Natural killer cell (primary cell): ENCODE data around the gene SPDYE5. TPM values are rescaled to one million over a fixed set of nuclear protein-coding genes. Genes with fewer than 3 reads are reported as not detected.
"Not testable (repeated sequence)": the region's sequence is repeated elsewhere in the genome, so short reads cannot be mapped to it uniquely, and the experiment has no call there.

Experiments
- ATAC-seq, 3 donors: fragments of 150-1000 bp in 2 of 3; fragments of 200-7000 bp in 1 of 3; cut with Tn5 transposase; 1 replicate in 1 of 3; 2 replicates in 2 of 3; pipeline ENCODE4 v1.10.0; 2021; ENCODE audit warnings: mild to moderate bottlenecking in 2 of 3, moderate library complexity in 2 of 3
- DNase-seq, 2 donors: peaks; one replicate each; pipeline versions ENCODE4 v3.0.0 to v3.0.0-alpha.2; 2013 to 2021; ENCODE audit warnings: mixed read lengths in 1 of 2
- H3K27ac ChIP-seq: one replicate; pipeline ENCODE4 v1.5.1; 2013; ENCODE audit warnings: mild to moderate bottlenecking, low read length
- H3K27me3 ChIP-seq: one replicate; pipeline ENCODE4 v1.6.1; 2013; ENCODE audit warnings: low read length; ENCODE audit not compliant: control insufficient read depth, insufficient read depth
- H3K36me3 ChIP-seq: one replicate; pipeline ENCODE4 v1.6.1; 2013; ENCODE audit warnings: low read length; ENCODE audit not compliant: control insufficient read depth, insufficient read depth
- H3K4me1 ChIP-seq: one replicate; pipeline ENCODE4 v1.6.1; 2013; ENCODE audit warnings: low read length; ENCODE audit not compliant: control insufficient read depth, insufficient read depth
- H3K4me3 ChIP-seq: one replicate; pipeline ENCODE4 v1.5.1; 2013; ENCODE audit warnings: low read length
- H3K9me3 ChIP-seq: one replicate; pipeline ENCODE4 v1.6.1; 2013; ENCODE audit warnings: low read length; ENCODE audit not compliant: control insufficient read depth, insufficient read depth
- H3K27ac Mint-ChIP-seq, 2 donors: one replicate each; pipeline ENCODE4 v1.8.0; 2022; ENCODE audit warnings: mild to moderate bottlenecking in 2 of 2, mixed read lengths in 2 of 2, moderate library complexity in 1 of 2
- H3K27me3 Mint-ChIP-seq, 2 donors: one replicate each; pipeline ENCODE4 v1.8.0; 2022; ENCODE audit warnings: low read depth in 2 of 2, mixed read lengths in 2 of 2
- H3K36me3 Mint-ChIP-seq: one replicate; pipeline ENCODE4 v1.8.0; 2022; ENCODE audit warnings: mixed read lengths
- H3K4me1 Mint-ChIP-seq, 2 donors: one replicate each; pipeline ENCODE4 v1.8.0; 2022; ENCODE audit warnings: mixed read lengths in 2 of 2
- H3K4me3 Mint-ChIP-seq: one replicate; pipeline ENCODE4 v1.8.0; 2022; ENCODE audit warnings: mild to moderate bottlenecking, moderate library complexity, mixed read lengths
- H3K9me3 Mint-ChIP-seq, 2 donors: one replicate each; pipeline ENCODE4 v1.8.0; 2022; ENCODE audit warnings: mixed read lengths in 2 of 2
- WGBS: methylation state at CpG from one replicate; pipeline ENCODE4 v1.1.7; 2013; ENCODE audit warnings: missing lambda C conversion rate; ENCODE audit not compliant: insufficient coverage; 5-methylcytosine and 5-hydroxymethylcytosine counted together
- intact Hi-C: fragments of 100-400 bp; cut with micrococcal nuclease; formaldehyde crosslinking; loops from one replicate; pipeline ENCODE4 v1.14.2; 2022
- total RNA-seq, 4 donors: library from RNA; stranded (reverse); fragments of 120-200 nt in 1 of 4; gene quantifications; one replicate each; pipeline versions ENCODE4 v1.2.3 to v1.2.4, GENCODE V29; 2013 to 2022

The SPDYE5 gene
- total RNA-seq, 3 donors from 2014 or later (not counting 1 experiment from before 2014, with no cell fraction given), result 0.09 TPM; not detected in 2

GRCh38 chr7:75470166-75470565 lies 22.0 kb upstream of the SPDYE5 start:
- H3K4me1 Mint-ChIP-seq, result not testable (repeated sequence)

GRCh38 chr7:75477457-75477856 lies 14.7 kb upstream of the SPDYE5 start:
- H3K4me1 Mint-ChIP-seq, ATAC-seq, H3K27me3 Mint-ChIP-seq, H3K36me3 ChIP-seq, DNase-seq, intact Hi-C loops, H3K27me3 ChIP-seq, H3K9me3 ChIP-seq, H3K4me3 ChIP-seq, H3K36me3 Mint-ChIP-seq, H3K27ac ChIP-seq, H3K4me1 ChIP-seq, H3K9me3 Mint-ChIP-seq, H3K4me3 Mint-ChIP-seq, H3K27ac Mint-ChIP-seq: not testable (repeated sequence)

More at GRCh38 chr7:75470166-75470565, 22.0 kb upstream of the SPDYE5 start:
- H3K27ac ChIP-seq, H3K9me3 ChIP-seq, H3K4me3 Mint-ChIP-seq, H3K36me3 Mint-ChIP-seq, H3K4me1 ChIP-seq, DNase-seq, H3K9me3 Mint-ChIP-seq, ATAC-seq, H3K27me3 Mint-ChIP-seq, H3K36me3 ChIP-seq, H3K4me3 ChIP-seq, H3K27me3 ChIP-seq, intact Hi-C loops, H3K27ac Mint-ChIP-seq: not testable (repeated sequence)
- WGBS, result no CpG with 5 or more reads among the region's 4 CpGs

DNA sequence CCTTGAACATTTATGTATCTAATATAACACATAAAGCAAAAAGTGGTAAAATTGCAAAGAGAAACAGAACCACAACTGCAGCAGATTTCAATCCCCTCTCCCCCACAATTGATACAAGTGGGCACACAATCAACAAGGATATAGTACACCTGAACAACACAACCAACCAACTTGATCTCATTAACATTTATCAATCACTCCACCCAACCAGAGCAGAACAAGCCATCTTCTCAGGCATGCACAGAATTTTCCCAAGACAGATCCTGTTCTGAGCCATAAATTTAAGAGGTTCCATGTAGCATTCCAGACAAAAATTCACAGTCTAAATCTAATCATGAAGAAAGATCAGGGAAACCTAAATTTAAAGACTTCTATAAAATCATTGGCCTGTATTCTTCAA lies 11.8 kb upstream of the SPDYE5 start:
- H3K27ac ChIP-seq, H3K27me3 Mint-ChIP-seq, H3K27ac Mint-ChIP-seq, H3K36me3 ChIP-seq, intact Hi-C loops, H3K4me3 Mint-ChIP-seq, H3K4me1 ChIP-seq, H3K9me3 Mint-ChIP-seq, DNase-seq, H3K9me3 ChIP-seq, ATAC-seq, H3K36me3 Mint-ChIP-seq, H3K4me1 Mint-ChIP-seq, H3K4me3 ChIP-seq, H3K27me3 ChIP-seq: not testable (repeated sequence)

DNA sequence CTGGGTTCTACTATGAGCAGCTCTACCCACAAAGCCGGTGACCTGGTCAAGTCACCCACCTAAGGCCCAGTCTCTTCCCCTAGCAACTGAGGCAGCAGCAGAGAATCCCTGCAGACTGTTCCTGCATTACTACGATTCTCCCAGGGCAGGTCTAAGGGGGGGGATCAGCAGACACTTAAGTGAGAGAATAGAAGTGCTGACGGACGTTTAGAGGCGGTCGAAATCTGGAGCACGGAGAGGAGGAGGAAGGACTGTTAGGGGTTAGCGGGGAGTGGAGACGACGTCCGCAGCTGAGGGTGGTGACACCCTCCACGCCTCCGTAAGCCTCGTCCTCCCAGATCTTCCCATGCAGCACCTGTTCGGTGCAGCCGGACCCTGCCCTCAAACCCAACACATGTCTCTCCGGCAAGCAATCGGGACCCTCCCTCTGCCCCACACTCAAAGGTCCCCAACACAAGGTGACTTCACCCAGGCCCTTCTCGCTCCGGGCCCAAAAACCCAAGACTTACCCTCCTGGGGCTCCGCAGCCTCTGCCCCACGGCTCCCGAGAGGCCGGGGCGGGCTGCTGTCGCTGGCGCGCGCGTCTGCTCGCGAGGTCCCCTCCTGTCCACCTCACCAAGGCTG lies 6.7 kb upstream of the SPDYE5 start:
- H3K36me3 ChIP-seq, intact Hi-C loops, H3K9me3 ChIP-seq, H3K27ac ChIP-seq, H3K27me3 Mint-ChIP-seq, ATAC-seq, H3K9me3 Mint-ChIP-seq, H3K36me3 Mint-ChIP-seq, H3K4me1 ChIP-seq, H3K27me3 ChIP-seq: not testable (repeated sequence)
- Mint-ChIP-seq H3K4me1 (peaks cover 4 to 19% of the 10 kb centered on the region in 2 donors), H3K4me3 (peak overlapping the region; percentile 89), H3K27ac (peak overlapping the region; percentile 61 to 89)
- peak in 1 of 2 donors; percentile 5 for DNase-seq
- WGBS, result 3% methylated on average over 23 of the region's 32 CpGs
- H3K4me3 ChIP-seq, result peak overlapping the region; percentile 67

DNA sequence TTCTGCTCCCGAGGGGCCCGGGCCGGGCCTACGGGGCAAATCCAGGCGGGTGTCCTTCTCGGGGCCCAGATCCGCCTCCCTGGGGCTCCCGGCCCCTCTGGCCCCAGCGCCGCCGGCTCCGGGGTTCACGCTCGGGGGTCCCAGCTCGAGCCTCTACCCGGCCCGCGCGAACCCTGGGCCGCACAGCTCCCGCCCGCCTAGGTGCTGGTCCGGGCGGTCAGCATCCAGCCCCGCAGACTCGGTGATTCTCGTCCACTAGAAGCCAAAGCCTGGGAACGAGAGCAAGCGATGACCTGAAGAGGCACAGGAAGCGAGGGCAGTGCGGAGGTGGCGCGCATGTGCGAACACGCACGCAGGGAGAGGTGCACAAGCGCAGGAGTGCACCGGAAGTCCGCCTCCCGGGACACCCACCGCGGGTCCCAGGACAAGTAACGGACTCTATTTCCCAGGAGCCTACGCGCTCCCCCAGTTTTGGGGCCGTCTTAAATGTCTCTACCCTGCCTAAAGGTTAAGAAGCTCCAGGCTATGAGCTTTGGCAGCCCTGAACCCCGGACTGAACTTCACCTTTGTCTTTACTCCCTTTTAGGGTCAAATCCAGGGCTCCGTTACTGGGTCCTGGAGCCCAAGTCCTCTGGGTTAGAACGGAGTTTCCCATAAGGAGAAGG lies 6.0 kb upstream of the SPDYE5 start, which contains the start of gene POM121C:
Gene POM121C, minus strand, starts transcription at position 321 of the 665 bp plus-strand sequence. CDS start 44,803 bp downstream, outside the sequence.
- H3K27me3 ChIP-seq, H3K9me3 Mint-ChIP-seq, intact Hi-C loops, H3K36me3 ChIP-seq, H3K9me3 ChIP-seq, H3K27me3 Mint-ChIP-seq, H3K4me1 ChIP-seq, H3K36me3 Mint-ChIP-seq: not testable (repeated sequence)
- ATAC-seq (peak; percentile 97 to 98 (median 98)), DNase-seq (peak; percentile 67 to 93)
- Mint-ChIP-seq H3K27ac (peak within 1 kb of the TSS; percentile 61 to 89), H3K4me3 (peak within 1 kb of the TSS; percentile 89), H3K4me1 (peaks cover 4 to 19% of the 10 kb centered on the region in 2 donors)
- Histone ChIP-seq H3K27ac (peak within 1 kb of the TSS; percentile 22), H3K4me3 (peak within 1 kb of the TSS; percentile 67)
- under 1% methylated on average over 49 of the region's 49 CpGs for WGBS

- DNase-seq, ATAC-seq, H3K9me3 Mint-ChIP-seq, H3K36me3 Mint-ChIP-seq, H3K36me3 ChIP-seq, H3K4me1 Mint-ChIP-seq, H3K27me3 ChIP-seq, H3K27me3 Mint-ChIP-seq, H3K4me3 Mint-ChIP-seq, intact Hi-C loops, H3K27ac ChIP-seq, H3K4me1 ChIP-seq, H3K27ac Mint-ChIP-seq, H3K9me3 ChIP-seq, H3K4me3 ChIP-seq: not testable (repeated sequence)
- no CpG with 5 or more reads among the region's 4 CpGs for WGBS
Measured at GRCh38 chr7:75509033-75509432, 16.9 kb downstream of the SPDYE5 start.

DNA sequence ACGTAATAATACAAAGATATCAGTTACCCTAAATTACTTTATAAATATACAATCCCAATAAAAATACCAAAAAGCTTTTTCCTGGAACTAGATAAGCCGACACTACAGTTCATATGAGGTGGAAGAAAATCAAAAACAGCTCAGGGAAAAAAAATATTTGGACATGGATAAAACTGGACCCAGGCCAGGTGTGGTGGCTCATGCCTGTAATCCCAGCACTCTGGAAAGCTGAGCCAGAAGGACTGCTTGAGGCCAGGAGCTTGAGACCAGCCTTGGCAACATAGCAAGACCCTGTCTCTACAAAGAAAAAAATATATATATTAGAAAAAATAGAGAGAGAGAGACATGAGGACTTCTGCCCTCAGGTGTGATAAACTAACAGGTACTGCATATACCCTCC lies 26.7 kb downstream of the SPDYE5 start:
- DNase-seq, H3K9me3 ChIP-seq, H3K27ac Mint-ChIP-seq, H3K4me3 ChIP-seq, H3K4me1 ChIP-seq, H3K4me3 Mint-ChIP-seq, H3K27me3 Mint-ChIP-seq, H3K27ac ChIP-seq, H3K9me3 Mint-ChIP-seq, H3K27me3 ChIP-seq, intact Hi-C loops, ATAC-seq: not testable (repeated sequence)
- Mint-ChIP-seq H3K36me3 (peaks cover 33% of the 10 kb centered on the region), H3K4me1 (peaks cover 17 to 24% of the 10 kb centered on the region in 2 donors)
- H3K36me3 ChIP-seq, result peaks cover 13% of the 10 kb centered on the region
- WGBS, result 100% methylated on average over 1 of the region's 2 CpGs

- peaks cover 33 to 39% of the 10 kb centered on the region in 2 donors for H3K4me1 Mint-ChIP-seq
- H3K4me3 ChIP-seq, H3K9me3 ChIP-seq, H3K27me3 ChIP-seq, H3K27me3 Mint-ChIP-seq, H3K27ac ChIP-seq, H3K4me1 ChIP-seq, DNase-seq, ATAC-seq, H3K9me3 Mint-ChIP-seq, H3K4me3 Mint-ChIP-seq, H3K27ac Mint-ChIP-seq, intact Hi-C loops: not testable (repeated sequence)
- H3K36me3 Mint-ChIP-seq, result peaks cover 40% of the 10 kb centered on the region
- peaks cover 18% of the 10 kb centered on the region for H3K36me3 ChIP-seq
Measured at GRCh38 chr7:75521727-75522126, 29.6 kb downstream of the SPDYE5 start.
